Limb (tissue), 2 donors: ENCODE data around the gene TBCD.

ENCODE experiments used
- DNase-seq, 2 donors: peaks; one replicate each; pipeline ENCODE4 v3.0.0-alpha.2; 2016; ENCODE audit errors: extremely low spot score in 2 of 2

Gene TBCD

GRCh38 chr17:82849076-82849945 is 97.4 kb downstream of the TBCD start:
- DNase-seq = no peak

- DNase-seq = no peak
Observed at GRCh38 chr17:82851381-82851780, 99.5 kb downstream of the TBCD start.

- DNase-seq = no peak
Observed at GRCh38 chr17:82854226-82854625, 102.4 kb downstream of the TBCD start.

GRCh38 chr17:82856361-82856760 is 104.5 kb downstream of the TBCD start:
- DNase-seq = no peak

GRCh38 chr17:82858376-82859126 is 106.7 kb downstream of the TBCD start:
- no peak for DNase-seq

GRCh38 chr17:82859431-82860403 is 107.9 kb downstream of the TBCD start:
- no peak for DNase-seq

GRCh38 chr17:82860606-82861392 is 108.9 kb downstream of the TBCD start:
- no peak for DNase-seq

GRCh38 chr17:82861393-82861775 is 109.5 kb downstream of the TBCD start:
- no peak for DNase-seq

- DNase-seq = no peak
Observed at GRCh38 chr17:82862191-82862590, 110.3 kb downstream of the TBCD start.

GRCh38 chr17:82862737-82863382 is 111.0 kb downstream of the TBCD start:
- DNase-seq = no peak

- no peak for DNase-seq
Observed at GRCh38 chr17:82863383-82863940, 111.6 kb downstream of the TBCD start.

- no peak for DNase-seq
Observed at GRCh38 chr17:82863941-82864712, 112.3 kb downstream of the TBCD start.

GRCh38 chr17:82864713-82865248 is 112.9 kb downstream of the TBCD start:
- no peak for DNase-seq

- DNase-seq = no peak
Observed at GRCh38 chr17:82865274-82865673, 113.4 kb downstream of the TBCD start.

GRCh38 chr17:82865774-82866395 is 114.0 kb downstream of the TBCD start:
- DNase-seq = no peak

- peak in 1 of 2 donors; percentile 59 for DNase-seq
Observed at GRCh38 chr17:82866590-82867191, 114.8 kb downstream of the TBCD start.

- no peak for DNase-seq
Observed at GRCh38 chr17:82867763-82868325, 116.0 kb downstream of the TBCD start.

- DNase-seq = no peak
Observed at GRCh38 chr17:82868715-82869131, 116.9 kb downstream of the TBCD start.
